ENCODE results near the gene MTFR1L.

MTFR1L gene

DNA sequence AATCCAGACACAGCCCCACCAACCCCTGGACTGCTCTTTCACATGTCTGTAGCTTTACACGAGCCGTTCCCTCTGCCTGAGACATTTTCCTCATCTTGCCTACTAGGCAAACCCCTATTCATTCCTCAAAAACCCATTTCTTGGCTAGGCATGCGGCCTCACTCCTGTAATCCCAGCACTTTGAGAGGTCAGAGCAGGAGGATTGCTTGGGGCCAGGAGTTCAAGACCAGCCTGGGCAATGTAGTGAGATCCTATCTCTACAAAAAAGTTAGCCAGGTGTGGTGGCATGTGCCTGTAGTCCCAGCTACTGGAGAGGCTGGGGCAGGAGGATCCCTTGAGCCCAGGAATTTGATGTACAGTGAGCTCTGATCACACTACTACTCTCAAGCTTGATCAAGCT, 44.7 kb downstream of the MTFR1L start:
- DNase-seq, result no peak

DNA sequence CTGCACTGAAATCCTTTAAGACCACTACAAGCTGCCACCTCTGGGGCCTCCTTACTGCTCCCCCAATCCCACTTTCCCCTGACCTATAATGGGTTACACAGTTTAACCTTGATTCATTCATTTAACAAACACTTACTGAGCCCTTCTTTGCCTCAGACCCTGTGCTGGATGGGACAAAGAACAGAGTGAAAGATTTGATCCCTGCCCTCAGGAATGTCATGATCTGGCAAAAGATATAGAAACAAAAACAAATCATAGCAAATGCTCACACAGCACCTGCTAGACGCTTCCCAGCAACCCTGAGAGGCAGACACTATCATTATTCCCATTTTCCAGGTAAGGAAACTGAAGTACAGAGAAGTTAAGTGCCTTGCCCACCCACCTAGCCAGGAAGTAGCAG, 46.5 kb downstream of the MTFR1L start:
- no peak for DNase-seq

DNA sequence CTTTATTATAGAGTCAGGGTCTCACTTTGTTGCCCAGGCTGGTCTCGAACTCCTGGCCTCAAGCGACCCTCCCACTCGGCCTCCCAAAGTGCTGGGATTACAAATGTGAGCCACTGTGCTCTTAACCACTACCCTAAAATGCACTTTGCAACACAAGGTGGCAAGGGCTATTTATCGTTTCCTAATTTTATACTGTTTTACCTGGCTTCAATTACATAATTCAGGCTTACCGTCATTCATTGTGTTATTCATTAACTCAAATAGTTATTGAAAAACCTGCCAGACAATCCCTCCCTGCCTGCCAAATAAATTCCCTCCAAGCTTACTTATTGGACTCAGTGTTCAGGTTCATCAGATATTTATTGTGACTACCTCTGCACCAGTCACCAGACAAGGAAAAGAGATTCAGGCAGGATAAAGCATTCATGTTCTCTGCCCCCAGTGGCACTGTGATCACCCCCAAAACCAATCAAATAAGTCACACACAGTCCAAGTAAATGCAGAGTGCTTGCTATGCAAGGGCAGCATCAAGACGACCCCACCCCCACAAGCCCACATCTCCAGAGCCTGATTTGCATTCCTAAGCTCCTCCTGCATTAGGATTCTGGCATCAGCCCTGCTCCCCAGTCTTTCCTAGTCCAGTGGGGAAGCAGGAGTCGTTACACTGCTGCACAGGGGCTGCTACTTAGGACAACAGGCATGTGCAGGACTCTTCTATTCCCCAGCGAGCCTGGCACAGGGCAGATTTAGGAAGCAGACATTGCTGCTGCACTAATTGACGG, 47.6 kb downstream of the MTFR1L start:
- DNase-seq, result no peak

DNA sequence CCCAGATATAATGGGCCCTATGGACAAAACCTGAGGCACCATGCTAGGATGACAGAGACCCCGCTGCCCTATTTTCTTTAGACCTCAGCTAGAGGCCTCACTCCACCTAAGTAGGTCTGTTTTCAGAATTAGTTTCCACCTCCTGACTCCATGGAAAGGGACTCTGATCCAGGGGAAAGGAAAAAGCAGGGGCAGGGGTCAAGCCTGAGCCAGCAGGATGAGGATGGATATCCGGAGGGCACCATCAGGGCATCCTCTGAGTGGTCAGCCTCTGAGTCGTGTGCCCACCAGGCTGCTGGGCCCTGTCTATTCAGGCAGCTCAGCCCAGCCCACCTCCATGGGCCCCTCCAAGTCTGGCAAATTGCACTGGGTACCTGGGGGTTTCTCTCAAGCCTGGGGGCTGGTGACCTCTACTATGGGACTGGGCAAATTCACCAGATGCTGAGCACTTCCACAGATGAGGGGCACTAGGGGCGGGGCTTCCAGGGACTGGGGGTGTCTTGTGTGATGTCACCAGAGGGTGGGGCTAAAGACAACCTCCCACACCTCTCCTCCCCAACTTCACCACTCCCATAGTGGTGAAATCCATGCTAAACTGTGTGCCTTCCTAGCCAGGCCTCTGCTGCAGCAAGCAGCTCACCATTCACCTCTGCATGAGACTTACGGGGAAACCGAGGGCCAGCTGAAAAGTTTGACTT, 50.3 kb downstream of the MTFR1L start:
- DNase-seq, result no peak

DNA sequence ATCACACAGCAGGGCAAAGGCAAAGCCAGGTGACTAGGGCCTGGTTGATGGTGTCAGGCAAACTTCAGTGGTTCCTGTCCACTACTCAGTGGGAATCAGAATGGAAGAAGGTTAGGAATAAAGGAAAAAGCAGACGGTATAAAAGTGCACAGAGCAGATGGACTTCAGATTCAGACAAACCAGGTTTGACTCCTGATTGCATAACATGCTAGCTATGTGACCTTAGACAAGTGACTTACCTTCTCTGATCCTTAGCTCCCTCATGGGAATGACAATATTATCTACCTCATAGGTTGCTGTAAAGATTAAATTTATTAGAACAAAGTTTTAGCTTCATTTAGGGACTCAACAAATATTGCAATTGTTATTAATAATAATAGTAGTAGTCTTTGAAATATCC, 50.9 kb downstream of the MTFR1L start:
- no peak for DNase-seq

DNA sequence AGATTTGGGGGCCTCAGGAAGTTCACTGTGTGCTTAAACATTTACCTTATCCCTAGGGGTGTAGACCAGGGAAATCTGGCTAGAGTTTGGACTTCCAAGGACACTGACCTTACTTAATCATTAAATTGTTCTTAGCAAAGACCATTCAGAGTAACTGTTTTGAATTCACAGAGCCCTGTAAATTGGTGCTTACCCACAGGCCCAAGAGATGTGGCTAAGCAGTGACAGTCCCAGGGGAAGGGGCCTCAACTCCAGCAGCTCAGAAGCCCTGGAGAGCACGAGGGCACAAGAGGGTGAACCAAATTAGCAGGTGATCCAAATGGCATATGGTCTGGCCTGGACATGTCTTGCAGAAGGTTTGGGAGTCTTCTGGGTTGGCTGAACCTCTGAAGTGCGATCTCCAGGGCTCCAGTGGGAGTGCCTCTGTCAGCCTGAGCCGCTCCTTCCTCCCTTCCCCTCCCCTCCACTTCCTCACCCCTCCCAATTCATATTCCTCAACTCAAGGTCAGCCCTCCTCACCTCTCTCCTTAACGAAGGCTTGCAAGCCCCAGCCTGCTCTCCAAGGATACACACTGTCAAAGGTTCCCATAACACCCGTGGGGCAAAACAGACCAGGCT, 51.4 kb downstream of the MTFR1L start:
- no peak for DNase-seq

DNA sequence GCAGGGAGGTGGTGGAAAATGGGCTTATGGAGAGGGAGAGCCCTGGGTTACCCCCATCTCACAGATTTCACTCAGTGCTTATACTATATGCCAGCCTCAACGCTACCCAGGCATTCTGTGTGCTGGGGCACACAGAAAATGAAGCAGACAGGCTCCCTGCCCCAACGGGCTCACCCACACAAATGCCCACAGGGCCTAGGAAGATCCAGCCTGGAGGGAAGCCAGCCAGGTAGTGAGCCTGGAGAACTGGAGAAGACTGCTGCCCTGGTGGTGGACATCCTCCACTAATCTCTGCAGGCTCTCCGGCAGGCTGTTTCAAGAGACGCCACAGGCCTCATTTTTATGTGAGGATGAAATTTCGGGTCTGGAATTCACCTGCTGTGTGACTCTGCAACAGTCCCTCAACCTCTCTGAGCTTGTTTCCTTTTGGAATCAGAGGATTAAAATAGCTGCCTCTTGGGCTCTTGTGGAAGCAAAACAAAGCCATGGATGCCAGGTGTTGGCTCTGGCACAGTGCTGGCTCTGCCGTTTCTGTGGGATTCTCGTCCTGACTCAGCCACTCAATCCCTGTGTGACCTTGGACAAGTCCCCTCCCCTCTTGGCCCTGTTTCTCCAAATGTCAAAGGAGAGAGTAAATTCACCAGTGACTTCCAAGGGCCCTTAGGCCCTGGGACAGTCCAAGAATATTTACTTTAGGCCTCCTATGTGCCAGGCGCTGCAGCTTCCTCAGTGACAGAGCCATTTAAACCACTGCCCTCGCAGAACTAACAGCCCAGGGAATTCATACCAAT, 52.1 kb downstream of the MTFR1L start:
- DNase-seq, result no peak

DNA sequence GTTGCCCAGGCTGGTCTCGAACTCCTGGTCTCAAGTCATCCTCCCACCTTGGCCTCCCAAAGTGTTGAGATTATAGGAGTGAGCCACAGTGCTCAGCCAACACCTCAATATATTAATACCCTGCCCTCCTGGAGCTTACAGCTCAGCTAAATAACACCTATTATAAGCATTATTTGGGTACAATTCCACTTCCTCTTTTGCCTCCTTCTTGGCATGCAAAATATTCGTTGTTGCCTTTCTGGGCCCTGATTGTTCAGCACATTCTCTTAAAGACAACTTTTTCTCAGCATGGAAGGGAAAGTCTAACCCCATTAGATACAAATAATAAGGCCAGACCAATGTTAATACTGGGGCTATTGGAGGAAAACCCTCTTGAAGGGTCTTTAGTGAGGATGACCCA, 53.0 kb downstream of the MTFR1L start:
- DNase-seq, result no peak

DNA sequence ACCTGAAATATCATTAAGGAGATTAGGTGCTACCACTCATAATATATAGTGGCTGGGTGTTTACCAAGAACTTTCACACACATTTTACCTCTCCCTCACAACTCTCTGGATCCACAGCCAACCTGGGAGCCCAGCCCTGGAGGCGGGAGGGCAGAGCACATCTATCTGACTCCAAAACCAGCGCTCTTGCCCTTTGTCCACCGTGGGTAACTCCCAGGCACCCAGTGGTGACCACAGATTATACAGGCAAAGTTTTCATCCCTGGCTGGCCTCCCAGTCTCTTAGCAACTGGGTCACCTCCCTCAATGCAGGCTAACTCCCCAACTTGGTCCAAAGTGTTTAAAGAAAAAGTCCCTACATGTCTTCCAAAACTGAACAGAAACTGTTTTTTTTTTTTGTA, 53.4 kb downstream of the MTFR1L start:
- DNase-seq, result no peak

DNA sequence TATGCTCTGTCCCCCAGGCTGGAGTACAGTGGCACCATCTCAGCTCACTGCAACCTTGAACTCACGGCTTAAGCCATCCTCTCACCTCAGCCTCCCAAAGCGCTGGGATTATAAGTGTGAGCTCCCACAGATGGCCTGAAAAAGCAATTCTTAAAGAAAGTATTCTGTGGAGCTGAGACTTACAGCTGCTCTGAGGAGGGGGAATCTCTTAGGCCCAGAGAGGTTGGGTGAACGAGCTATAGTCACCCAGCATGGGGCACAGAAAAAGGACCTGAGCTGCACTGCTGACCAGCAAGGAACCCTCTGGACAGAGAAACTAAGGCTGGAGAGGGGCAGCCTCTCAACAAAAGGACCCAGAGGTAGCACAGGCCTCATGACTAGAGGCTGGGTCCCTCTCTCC, 54.5 kb downstream of the MTFR1L start:
- no peak for DNase-seq

DNA sequence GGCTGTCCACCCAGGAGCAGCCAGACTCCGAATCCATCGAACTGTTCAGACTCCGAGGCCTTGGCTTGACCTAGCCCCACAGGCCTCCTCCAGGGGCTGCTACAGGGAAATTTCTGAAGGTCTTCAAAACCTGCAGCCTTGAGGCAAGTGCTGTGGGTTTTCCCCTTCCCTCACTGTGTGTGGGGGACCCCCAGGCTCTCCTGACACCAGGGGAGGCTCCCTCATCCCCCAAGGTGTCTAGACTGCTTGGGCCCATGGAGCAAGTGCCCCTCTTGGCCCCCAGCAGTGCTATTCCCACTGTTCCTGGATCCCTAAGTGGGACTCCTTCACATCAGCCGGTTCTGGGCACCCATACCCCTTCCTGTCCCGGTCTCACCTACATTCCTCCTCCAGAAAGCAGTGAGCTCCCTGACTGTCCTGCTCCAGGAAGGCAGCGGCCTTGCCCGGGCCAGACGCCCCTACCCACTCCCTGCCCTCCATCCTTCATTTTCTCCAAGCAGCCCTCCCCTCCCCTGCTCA, 54.9 kb downstream of the MTFR1L start:
- no peak for DNase-seq

DNA sequence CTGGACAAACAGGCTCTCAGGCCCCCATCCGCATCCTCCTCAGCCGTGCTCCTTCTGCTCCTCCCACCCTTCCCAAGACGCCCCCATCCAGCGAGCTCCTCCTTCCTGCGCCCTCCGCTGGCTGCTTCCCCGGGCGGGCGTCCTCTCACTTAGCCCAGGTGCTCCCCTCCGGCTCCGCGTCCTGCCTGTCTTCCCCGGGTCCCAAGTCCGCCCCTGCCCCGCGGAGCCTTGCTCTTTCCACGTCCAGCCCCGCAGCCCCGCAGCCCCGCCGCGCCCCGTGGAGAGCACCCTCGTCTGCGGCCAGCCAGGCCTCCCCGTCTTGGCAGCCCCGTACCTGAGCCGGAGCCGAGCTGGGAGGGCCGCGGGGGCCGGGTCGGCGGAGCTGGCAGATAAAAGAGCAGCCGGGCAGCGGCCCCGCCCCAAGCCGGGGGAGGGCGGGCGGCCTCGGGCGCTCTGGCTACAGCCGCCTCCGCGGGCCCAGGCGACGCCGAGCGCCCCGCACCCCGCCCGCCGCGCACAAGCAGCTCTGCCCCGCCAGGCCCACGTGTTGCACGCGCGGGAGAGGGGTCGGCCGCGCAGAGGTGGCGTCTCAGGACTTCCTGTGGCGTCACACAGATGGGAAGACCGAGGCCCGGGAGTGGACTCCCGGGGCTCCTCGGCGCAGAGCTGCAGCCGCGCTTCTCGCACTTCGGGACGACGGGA, 55.6 kb downstream of the MTFR1L start, which contains the start of gene PAQR7:
Gene PAQR7, minus strand, starts transcription at position 555 of the 702 bp plus-strand sequence. CDS start 11,869 bp downstream, outside the sequence.
- DNase-seq, result peak; percentile 63

DNA sequence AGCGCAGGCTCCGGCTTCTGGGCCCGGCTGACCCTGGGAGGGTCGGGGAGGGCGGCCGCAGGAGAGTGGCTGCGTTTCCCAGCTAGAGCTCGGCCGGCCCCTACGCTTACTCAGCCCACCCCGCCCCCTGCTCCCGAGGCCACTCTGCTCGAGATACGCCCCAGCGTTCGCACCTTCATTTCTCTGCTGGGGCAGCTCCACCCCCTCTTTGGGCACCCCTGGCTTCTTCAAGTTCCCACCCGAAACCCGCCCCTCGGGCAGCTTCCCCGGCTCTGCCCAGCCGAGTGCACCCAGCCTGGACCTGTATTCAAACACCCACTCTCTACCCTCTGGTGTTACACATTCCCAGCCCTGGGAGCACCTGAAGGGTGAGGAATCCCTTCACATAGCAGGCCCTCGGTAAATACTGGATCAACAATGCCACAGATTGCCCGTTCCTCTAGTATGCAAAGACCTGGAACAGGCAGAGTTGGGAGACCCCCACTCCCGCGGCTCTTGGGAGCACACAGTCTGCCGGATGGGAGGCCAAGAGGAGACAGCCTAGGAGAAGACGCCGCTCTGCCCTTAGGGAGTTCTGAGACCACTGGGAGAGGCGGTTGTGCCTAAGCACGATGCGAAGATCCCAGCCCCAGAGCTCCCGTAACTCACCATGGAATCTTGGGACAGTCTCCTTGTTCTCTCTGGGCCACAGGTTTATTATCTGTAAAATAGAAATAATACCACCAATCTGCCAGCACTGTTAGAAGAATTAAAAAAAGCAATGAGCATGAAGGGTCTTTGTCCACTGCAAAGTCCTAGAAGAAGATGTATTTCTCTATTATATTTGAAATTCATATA, 56.3 kb downstream of the MTFR1L start:
- no peak for DNase-seq

DNA sequence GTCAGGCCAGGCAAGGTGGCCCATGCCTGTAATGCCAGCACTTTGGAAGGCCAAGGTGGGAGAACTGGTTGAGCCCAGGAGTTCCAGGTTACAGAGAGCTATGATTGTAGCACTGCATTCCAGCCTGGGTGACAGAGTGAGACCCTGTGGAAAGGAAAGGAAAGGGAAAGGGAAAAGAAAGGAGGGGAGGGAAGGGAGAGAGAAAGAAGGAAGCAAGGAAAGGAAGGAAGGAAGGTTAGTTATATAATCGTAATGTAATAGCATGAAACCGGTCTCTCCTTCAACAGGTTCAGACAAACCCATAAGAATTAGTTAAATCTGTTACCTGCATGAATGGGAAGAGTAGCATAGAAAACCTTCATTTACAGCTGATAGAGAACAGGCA, 56.9 kb downstream of the MTFR1L start:
- DNase-seq, result no peak

DNA sequence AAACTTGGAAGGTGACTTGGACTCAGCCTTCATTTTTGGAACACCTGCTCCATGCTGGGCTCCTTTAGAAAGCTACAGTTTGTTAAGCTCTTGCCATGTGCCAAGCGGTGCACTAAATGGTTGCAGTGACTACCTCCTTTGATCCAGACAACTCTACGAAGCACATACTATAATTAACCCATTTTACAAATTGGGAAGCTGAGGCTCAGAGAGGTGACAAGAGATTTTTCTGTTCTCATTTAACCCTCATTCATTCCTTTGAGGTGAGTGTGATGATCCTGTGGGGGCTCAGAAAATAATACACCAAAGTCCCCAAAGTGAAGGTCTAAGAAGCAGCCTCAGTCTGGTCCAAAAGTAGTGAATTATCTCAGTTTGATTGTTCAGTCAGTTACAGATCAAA, 57.4 kb downstream of the MTFR1L start:
- no peak for DNase-seq

DNA sequence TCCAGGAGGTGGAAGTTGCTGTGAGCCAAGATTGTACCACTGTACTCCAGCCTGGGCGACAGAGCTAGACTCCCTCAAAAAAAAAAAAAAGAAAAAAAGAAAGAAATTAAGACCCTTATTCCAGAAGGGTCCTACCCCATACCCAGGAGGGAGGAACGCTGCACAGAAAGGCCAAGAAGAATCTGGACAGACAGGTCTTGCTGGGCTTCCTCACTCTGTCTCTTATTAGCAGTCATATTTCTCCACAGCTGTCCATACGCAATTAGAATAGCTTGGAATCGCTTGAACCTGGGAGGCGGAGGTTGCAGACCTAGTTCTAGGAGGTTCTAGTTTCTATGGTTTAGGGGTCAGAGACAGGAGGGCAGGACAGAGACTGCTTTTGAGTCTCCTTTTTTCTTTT, 58.9 kb downstream of the MTFR1L start:
- DNase-seq, result no peak

DNA sequence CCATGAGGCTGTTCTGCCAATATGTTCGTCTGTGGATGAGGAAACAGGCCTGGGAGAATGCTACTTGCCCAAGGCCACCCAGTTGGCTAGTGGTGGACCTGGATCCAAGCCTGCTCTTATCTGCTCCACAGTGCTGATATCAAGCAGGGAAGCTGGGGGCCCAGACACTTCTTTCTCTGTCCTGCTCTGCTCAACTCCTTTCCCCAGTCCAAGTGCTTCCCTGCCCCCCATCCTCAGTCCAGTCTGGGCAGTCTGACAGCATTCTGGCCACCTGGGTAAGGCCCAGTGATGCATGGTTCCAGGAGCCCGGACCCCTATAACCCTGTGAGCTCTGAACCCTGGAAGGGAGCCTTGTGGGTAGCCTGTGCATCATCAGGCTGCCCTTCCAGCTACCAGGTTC, 59.9 kb downstream of the MTFR1L start:
- DNase-seq, result no peak

DNA sequence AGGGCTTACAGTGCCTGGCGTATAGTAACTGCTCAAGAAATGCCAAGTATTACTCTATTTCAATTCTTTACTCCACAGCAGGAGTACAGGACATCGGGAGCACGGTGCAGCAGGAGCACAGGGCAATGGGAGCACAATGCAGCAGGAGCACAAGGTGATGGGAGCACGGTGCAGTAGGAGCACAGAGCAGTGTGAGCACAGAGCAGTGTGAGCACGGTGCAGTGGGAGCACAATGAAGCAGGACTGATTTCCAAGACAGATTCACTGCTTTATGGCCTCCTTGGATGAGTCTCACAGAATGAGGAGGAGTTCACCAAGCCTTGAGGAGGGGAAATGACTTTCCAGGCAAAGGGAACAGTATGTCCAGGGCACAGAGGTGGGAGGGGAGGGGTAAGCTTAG, 60.8 kb downstream of the MTFR1L start:
- DNase-seq, result no peak

DNA sequence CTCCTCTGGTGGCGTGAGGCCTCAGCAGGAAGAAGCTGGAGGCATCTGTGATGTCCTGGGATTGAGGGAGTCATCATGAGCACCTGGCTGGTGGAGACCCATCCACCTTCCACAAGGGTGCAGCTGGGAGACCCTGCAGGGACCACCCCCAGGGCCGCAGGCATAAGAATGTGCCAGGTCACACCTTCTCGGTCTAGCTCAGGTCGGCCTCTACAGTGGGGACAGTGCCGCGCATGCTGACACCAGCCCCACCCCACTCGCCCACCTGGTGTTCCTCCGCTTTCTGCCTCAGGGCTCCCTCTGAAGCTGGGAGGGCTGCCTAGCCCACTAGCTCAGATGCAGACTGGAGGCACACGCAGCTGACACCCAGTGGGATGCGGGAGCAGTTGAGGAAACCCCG, 61.5 kb downstream of the MTFR1L start:
- DNase-seq, result no peak
